BJ (cell line): ENCODE data around the gene ZNF148. TPM values are rescaled to one million over a fixed set of nuclear protein-coding genes. Genes with fewer than 3 reads are reported as not detected.
A peak's percentile ranks its signal among the peaks of the same experiment; 100 is the strongest.
"Not testable (repeated sequence)": the region's sequence is repeated elsewhere in the genome, so short reads cannot be mapped to it uniquely, and the experiment has no call there.

Experiments
- CTCF ChIA-PET: fragments of 350-600 bp; formaldehyde crosslinking; extraction: SDS; loops from one replicate; lab custom pipeline; 2021; ENCODE audit warnings: antibody characterized with exemption, inconsistent platforms; lab: Yijun Ruan, JAX
- POLR2A ChIA-PET: fragments of 300-600 bp; sonication (Branson Sonifier 250); formaldehyde crosslinking; extraction: SDS; loops from one replicate; lab custom pipeline; 2021; ENCODE audit warnings: antibody characterized with exemption; lab: Charles Lee
- DNase-seq: peaks from one replicate; pipeline ENCODE4 v3.0.0-alpha.2; 2011; ENCODE audit warnings: low read depth
- H3K27me3 ChIP-seq: 2 replicates; pipeline ENCODE4 v1.6.0; 2011; ENCODE audit warnings: low read length; ENCODE audit not compliant: control insufficient read depth, insufficient read depth
- H3K36me3 ChIP-seq: 2 replicates; pipeline ENCODE4 v1.5.1; 2011; ENCODE audit warnings: low read length; ENCODE audit not compliant: control insufficient read depth, insufficient read depth
- H3K4me3 ChIP-seq: 2 replicates; pipeline ENCODE4 v1.5.1; 2011; ENCODE audit warnings: low read depth, mild to moderate bottlenecking, control low read depth, low read length
- CTCF ChIP-seq: IDR thresholded peaks from 2 replicates; pipeline ENCODE4 v1.5.1; 2011; ENCODE audit warnings: low read depth, mild to moderate bottlenecking, control low read depth, inconsistent platforms, low read length, moderate library complexity; ENCODE audit not compliant: insufficient read depth
- polyA plus RNA-seq: library from polyadenylated mRNA; depleted of rRNA; stranded (reverse); fragments of >200 nt; gene quantifications from 2 replicates; pipeline ENCODE4 v1.2.3, GENCODE V29; 2011

Gene ZNF148
- polyA plus RNA-seq, 1 experiment: 18.4 TPM

GRCh38 chr3:125406070-125406469 is 30.9 kb upstream of the ZNF148 start:
- Histone ChIP-seq H3K4me3 (no peak overlapping the region), H3K27me3 (peaks cover 1% of the 10 kb centered on the region; the same call in 1 of the 2 replicates), H3K36me3 (no peaks in the 10 kb centered on the region)
- TF ChIP-seq CTCF: no peak
- ChIA-PET POLR2A (no interaction called here), CTCF (interaction anchor here (1.6 kb wide), 1 partner anchor 8 kb away, joined by 4 read pairs; no protein-coding TSS in a partner anchor)
- no peak for DNase-seq

- CTCF ChIA-PET: interaction anchor here (1.9 kb wide), 1 partner anchor 9 kb away, joined by 4 read pairs; no protein-coding TSS in a partner anchor
- DNase-seq, H3K4me3 ChIP-seq, H3K36me3 ChIP-seq, H3K27me3 ChIP-seq, POLR2A ChIA-PET: not testable (repeated sequence)
These were observed 30.4 kb upstream of the ZNF148 start for GRCh38 chr3:125405515-125405914.

DNA sequence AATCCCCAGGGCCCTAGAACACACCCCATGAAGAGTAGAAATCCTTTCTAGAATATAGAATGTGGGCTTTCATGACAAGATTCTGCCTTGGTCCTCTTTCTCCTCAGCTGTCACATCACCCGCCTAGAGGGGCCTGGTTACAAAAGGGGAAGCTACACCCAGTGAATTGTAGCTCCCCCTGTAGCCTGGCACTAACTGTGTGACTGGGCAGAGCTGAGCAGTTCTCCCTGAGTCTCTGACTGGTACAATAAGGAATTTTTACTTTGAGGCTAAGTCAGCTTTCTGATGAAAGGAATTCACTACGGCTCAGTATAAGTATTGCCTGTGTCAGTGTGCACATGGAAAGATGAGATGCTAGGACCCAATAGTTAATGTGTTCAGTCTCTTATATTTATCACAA is 28.7 kb upstream of the ZNF148 start:
- Histone ChIP-seq H3K27me3 (peaks cover 1% of the 10 kb centered on the region; the same call in 1 of the 2 replicates), H3K4me3 (no peak overlapping the region), H3K36me3 (no peaks in the 10 kb centered on the region)
- TF ChIP-seq CTCF: peak; percentile 29; the same call in 1 of the 2 replicates
- CTCF ChIA-PET: interaction anchor here (0.6 to 1.9 kb wide), 4 partner anchors 11 to 242 kb away, joined by 3 to 8 read pairs (median 4); no protein-coding TSS in a partner anchor
- POLR2A ChIA-PET: no interaction called here
- DNase-seq: no peak

- H3K27me3 ChIP-seq: peaks cover 1% of the 10 kb centered on the region; the same call in 1 of the 2 replicates
- CTCF ChIA-PET: interaction anchor here (0.7 to 1.3 kb wide), 5 partner anchors 10 to 482 kb away, joined by 3 to 5 read pairs (median 3); no protein-coding TSS in a partner anchor
- no peaks in the 10 kb centered on the region for H3K36me3 ChIP-seq
- H3K4me3 ChIP-seq: no peak overlapping the region
- POLR2A ChIA-PET: no interaction called here
- no peak for DNase-seq
- TF ChIP-seq CTCF: no peak
These were observed 27.5 kb upstream of the ZNF148 start for GRCh38 chr3:125402639-125403038.

- no peak for DNase-seq
- Histone ChIP-seq H3K36me3 (no peaks in the 10 kb centered on the region), H3K27me3 (peaks cover 1% of the 10 kb centered on the region; the same call in 1 of the 2 replicates), H3K4me3 (no peak overlapping the region)
- ChIA-PET CTCF (interaction anchor here (1.1 to 1.5 kb wide), 3 partner anchors 9 to 184 kb away, joined by 3 to 4 read pairs (median 3); no protein-coding TSS in a partner anchor), POLR2A (no interaction called here)
- no peak for TF ChIP-seq CTCF
These were observed 26.3 kb upstream of the ZNF148 start for GRCh38 chr3:125401402-125401801.
